Measurements from ENCODE around the gene PERM1.
"Not testable (repeated sequence)": the region's sequence is repeated elsewhere in the genome, so short reads cannot be mapped to it uniquely, and the experiment has no call there.

PERM1 gene

GRCh38 chr1:1013105-1013921 is 31.4 kb upstream of the PERM1 start, which contains the start of gene ISG15:
ISG15 (plus strand) TSS chr1:1013497; CDS start chr1:1013574, 77 bp downstream.
- TF ChIP-seq, protein P1, sequence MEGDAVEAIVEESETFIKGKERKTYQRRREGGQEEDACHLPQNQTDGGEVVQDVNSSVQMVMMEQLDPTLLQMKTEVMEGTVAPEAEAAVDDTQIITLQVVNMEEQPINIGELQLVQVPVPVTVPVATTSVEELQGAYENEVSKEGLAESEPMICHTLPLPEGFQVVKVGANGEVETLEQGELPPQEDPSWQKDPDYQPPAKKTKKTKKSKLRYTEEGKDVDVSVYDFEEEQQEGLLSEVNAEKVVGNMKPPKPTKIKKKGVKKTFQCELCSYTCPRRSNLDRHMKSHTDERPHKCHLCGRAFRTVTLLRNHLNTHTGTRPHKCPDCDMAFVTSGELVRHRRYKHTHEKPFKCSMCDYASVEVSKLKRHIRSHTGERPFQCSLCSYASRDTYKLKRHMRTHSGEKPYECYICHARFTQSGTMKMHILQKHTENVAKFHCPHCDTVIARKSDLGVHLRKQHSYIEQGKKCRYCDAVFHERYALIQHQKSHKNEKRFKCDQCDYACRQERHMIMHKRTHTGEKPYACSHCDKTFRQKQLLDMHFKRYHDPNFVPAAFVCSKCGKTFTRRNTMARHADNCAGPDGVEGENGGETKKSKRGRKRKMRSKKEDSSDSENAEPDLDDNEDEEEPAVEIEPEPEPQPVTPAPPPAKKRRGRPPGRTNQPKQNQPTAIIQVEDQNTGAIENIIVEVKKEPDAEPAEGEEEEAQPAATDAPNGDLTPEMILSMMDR (IDR thresholded peaks at IDR 0.05; ENCODE audit: low read depth, low read length, missing control alignments) = no peak
- DNase-seq (ENCODE audit: extremely low read depth, low read depth) = no peak
- peak within 1 kb of the TSS; percentile 65 for H3K4me3 ChIP-seq (replicated peaks; ENCODE audit: low read depth, low read length)

- not testable (repeated sequence) for DNase-seq (ENCODE audit: extremely low read depth, low read depth)
- peak overlapping the region; percentile 65 for H3K4me3 ChIP-seq (replicated peaks; ENCODE audit: low read depth, low read length)
Observed at GRCh38 chr1:1012736-1013104, 30.8 kb upstream of the PERM1 start.

DNA sequence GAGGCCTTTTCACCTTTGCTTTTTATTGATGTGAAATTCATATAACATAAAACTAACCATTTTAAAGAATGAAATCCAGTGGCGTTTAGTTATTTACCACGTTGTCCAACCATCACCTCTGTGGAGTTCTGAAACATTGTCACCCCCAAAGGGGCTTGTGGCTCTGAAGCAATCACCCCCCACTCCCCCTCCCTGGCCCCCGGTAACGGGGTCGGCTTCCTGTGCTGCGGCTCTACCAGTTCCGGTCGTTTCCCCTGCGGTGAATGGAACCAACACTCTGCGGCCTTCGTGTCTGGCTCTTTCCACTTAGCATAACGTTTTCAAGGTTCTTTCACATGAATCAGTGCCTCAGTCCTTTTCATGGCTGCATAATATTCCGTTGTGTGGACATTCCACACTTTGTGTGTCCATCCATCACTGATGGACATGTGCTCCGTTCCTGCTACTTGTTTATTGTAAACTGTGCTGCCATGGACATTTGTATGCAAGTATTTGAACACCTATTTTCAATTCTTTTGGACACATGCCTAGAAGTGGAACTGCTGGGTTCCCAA is 29.6 kb upstream of the PERM1 start:
- no peak overlapping the region for H3K4me3 ChIP-seq (replicated peaks; ENCODE audit: low read depth, low read length)
- TF ChIP-seq, protein P1 (IDR thresholded peaks at IDR 0.05; ENCODE audit: low read depth, low read length, missing control alignments) = no peak
- no peak for DNase-seq (ENCODE audit: extremely low read depth, low read depth)

- DNase-seq (ENCODE audit: extremely low read depth, low read depth); H3K4me3 ChIP-seq (replicated peaks; ENCODE audit: low read depth, low read length): not testable (repeated sequence)
Observed at GRCh38 chr1:1010131-1010530, 28.2 kb upstream of the PERM1 start.

DNA sequence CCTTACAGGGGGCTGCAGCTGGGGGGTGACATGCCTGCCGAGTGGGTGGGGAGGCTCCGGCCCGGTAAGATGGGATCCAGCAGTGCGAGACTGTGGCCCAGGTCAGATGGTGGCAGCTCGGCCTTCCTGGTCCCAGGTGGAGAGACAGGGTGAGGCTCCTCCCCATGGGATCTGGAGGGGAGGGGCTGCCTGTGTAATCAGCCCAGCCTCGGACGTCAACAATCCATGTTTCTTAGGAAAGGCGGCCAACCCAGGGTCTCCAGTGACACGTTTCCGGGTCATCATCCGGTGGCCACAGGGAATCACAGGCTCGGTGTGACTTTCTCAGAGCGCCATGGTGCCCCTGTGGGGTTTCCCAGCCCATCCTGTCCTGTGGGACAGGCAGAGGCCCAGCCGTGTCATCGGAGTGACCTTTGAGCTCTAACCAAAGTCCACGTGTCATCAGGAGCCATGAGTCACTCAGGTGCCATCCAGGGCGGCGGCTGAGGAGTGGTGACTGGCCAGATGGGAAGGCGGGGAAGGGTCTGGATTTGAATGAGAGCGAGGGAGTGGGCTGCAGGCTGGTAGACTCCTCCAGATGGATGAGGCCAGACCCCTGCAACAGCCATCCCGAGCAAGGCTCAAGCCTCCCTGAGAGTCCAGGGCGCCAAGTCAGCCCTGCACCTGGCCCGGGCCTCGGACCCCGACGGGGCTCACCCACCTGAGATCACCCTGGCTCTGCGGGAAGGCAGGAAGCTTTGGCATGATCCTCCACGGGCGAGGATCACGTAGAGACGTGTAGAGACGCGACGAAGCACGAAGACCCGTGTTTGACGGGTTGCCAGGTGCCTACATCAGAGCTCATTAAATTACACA is 24.6 kb upstream of the PERM1 start:
- DNase-seq (ENCODE audit: extremely low read depth, low read depth) = no peak
- TF ChIP-seq, protein P1 (IDR thresholded peaks at IDR 0.05; ENCODE audit: low read depth, low read length, missing control alignments) = no peak
- no peak overlapping the region for H3K4me3 ChIP-seq (replicated peaks; ENCODE audit: low read depth, low read length)

GRCh38 chr1:1005774-1006304 is 23.9 kb upstream of the PERM1 start:
- TF ChIP-seq, protein P1 (IDR thresholded peaks at IDR 0.05; ENCODE audit: low read depth, low read length, missing control alignments) = no peak
- no peak for DNase-seq (ENCODE audit: extremely low read depth, low read depth)
- H3K4me3 ChIP-seq (replicated peaks; ENCODE audit: low read depth, low read length) = no peak overlapping the region

DNA sequence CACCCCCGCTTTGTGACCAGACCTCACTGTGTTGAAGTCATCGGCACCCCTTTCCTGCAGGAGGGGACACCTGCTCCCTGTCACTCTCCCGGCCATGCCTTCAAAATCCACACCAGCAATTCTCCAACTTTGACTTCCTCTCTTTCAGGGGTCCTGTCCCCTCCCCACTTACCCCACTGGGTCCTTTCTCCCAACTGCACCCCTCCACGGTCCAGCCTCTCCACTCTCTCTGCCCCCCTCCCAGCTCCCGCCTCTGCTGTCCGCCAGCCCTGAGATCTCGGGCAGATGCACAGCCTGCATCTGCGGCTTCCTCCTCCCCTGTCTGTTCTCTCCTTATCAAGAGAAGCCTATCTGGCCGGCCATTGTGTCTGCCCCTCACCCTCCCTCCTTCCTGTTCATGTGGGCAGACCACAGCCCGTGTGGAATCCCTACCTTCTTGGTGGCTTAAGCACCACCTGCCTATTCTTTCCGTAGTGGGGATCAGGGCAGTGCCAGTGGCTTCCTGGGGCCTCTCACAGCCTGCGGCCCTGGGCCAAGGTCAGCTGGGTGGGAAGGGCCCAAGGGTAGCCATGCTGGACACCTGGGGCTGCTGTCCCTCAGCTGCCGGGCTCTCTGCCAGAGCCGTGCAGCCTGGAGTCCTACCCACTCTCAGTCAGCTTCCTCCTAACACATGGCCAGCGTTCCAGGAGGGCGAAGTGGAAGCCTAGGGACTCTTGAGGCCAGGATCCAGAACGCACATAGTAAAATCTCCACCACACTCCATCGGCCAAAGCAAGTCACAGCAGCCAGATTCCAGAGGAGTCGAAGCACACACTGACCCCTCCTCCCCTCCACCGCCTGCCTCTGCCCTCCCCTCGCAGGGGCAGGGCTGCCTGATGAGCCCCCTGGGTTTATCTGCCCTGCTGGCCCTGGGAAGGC is 23.1 kb upstream of the PERM1 start:
- H3K4me3 ChIP-seq (replicated peaks; ENCODE audit: low read depth, low read length) = no peak overlapping the region
- no peak for DNase-seq (ENCODE audit: extremely low read depth, low read depth)
- TF ChIP-seq, protein P1 (IDR thresholded peaks at IDR 0.05; ENCODE audit: low read depth, low read length, missing control alignments) = no peak
